HG02973 (cell line): ENCODE results near the gene OR56B1.
A peak's percentile ranks its signal among the peaks of the same experiment; 100 is the strongest.
"Not testable (repeated sequence)": the region's sequence is repeated elsewhere in the genome, so short reads cannot be mapped to it uniquely, and the experiment has no call there.

Source experiments
- ATAC-seq: cut with Tn5 transposase; IDR thresholded peaks from one replicate; pipeline ENCODE4 v1.9.1; 2021; ENCODE audit warnings: moderate library complexity; ENCODE audit not compliant: unreplicated experiment

The OR56B1 gene, protein sequence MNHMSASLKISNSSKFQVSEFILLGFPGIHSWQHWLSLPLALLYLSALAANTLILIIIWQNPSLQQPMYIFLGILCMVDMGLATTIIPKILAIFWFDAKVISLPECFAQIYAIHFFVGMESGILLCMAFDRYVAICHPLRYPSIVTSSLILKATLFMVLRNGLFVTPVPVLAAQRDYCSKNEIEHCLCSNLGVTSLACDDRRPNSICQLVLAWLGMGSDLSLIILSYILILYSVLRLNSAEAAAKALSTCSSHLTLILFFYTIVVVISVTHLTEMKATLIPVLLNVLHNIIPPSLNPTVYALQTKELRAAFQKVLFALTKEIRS

GRCh38 chr11:5736396-5736795, at the start of gene OR56B1:
Gene OR56B1 (plus strand): TSS chr11:5736448. CDS start chr11:5736517, 69 bp downstream.
- ATAC-seq: no peak

DNA sequence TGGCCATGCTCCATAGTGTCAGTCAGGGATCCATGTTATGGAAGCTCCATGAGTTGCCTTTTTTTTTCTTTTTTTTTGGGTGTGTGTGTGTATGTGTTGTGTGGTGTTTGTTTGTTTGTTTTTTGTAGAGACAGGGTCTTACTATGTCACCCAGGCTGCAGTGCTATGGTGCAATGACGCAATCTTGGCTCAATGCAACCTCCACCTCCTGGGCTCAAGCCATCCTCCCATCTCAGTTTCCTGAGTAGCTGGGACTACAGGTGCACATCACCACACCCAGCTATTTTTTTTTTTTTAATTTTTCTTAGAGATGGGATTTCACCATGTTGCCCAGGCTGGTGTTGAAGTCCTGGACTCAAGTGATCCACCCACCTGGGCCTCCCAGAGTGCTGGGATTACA, 47.8 kb upstream of the OR56B1 start:
- ATAC-seq: no peak

DNA sequence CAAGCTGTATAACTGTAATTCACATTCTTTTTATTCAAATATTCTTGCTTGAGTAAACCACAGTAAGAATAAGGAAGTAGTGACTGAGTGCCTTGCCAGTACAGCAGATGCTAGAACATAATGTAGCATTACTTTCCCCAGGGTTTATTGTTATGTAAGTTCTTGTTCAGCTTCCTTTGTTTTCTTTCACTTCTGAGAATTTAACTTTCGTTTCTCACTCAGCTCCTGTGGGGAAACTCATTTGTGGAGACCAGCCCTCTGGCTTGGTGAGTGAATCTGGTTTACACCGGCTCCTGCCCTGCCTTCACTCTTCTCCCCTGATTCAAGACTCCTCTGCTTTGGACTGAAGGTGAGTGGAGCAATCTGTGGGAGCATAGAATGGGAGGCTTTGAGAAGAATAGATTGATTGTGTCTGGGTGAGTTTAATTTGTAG, 46.7 kb upstream of the OR56B1 start, which contains the start of gene TRIM22:
TSS of gene TRIM22 (plus strand) at position 240 of the 433 bp plus-strand sequence. CDS start 6,443 bp downstream, outside the sequence.
- peak; percentile 77 for ATAC-seq

DNA sequence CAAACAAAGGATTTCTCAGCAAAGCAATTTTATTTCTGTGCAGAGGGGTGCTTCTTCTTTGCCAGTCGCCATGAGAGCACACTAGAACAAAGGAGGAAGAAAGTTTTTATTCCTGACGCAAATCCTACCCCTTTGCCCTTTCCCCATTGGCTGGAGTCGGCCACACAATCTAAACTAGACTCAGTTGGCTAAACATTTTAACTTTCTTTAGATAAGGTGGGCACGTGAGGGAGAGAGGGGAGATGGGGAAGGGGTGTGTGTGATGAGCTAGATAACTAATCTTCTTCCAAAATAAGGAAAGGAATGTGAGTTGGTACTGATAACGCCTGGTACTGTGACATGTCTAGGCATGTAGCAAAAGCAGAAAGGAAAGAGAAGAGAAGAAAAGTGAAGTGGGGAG, 46.0 kb upstream of the OR56B1 start:
- ATAC-seq: no peak

- no peak for ATAC-seq
Measured at GRCh38 chr11:5690736-5691135, 45.5 kb upstream of the OR56B1 start.

DNA sequence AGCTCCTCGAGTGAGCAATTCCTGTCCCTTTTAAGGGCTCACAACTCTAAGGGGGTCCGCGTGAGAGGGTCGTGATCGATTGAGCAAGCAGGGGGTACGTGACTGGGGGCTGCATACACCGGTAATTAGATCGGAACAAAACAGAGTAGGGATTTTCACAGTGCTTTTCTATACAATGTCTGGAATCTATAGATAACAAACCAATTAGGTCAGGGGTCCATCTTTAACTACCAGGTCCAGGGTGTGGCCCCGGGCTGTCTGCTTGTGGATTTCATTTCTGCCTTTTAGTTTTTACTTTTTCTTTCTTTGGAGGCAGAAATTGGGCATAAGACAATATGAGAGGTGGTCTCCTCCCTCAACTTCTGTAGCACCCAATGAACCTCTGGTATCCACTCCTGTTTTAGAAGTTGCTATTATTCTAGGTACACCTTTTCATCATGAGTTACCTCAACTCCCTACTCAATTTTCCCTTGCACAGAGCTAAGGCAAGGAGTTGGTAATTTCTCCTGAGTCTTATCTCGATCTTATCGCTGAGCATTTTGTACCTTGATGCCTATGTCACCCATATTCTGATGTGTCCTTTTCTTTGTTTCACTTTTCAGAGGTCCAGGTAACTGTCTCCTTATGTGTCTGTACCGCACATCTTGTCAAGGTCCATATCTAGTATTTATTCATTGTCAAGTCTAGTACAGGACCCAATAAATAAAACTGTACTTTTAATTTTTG, 44.8 kb upstream of the OR56B1 start:
- ATAC-seq: not testable (repeated sequence)

DNA sequence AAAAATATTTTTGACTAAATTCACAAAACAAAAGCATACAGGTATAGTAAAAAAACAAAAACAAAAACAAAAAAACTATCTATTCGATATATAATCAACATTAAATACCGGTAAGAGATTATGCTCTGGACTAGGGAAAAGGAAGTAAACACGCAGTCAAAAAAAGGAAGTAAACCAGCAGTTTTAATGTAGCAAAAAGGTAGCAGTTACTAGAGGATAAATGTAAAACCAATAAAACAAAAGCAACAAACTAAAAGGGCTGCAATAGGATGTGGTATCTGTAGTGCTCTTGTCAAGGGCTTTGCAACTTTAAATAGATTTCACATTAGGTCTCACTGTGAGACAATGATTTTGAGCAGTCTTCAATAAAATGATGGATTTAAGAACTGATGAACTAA, 44.3 kb upstream of the OR56B1 start:
- no peak for ATAC-seq

DNA sequence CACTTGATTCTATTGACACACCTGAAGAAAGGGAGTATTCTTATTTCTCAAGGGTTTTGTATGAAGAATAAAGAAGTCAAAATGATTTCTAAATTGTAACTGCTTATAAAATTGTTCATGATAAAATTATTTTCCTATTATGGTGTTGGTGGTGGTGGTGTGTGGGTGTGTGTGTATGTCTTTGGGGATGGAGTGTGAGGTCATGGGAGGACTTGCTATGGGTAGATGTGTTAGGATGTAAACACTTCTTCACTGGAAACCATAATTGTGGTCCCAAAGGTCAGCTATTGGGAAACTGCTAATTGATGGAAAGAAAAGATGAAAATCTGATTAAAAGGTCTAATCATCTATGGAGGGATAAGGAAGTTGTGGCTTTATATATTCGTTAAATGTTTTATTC, 41.6 kb upstream of the OR56B1 start:
- ATAC-seq: no peak

DNA sequence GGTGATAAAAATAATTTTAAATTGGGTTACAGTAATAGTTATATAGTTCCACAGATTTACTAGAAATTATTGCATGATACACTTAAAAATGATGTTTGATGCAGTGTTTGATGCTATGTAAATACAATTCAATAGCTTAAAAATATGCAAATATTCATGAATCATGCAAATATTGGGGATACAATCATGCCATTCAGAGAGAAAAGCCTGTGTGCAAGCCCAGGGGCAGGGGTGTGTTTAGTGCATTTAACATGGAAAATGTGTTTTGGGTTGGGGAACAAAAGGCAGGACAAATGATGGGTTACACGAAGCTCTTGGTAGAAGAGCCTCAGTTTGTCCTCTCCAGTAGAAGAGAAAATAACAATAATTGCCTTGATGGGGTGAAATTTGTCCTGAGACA, 40.7 kb upstream of the OR56B1 start:
- no peak for ATAC-seq

DNA sequence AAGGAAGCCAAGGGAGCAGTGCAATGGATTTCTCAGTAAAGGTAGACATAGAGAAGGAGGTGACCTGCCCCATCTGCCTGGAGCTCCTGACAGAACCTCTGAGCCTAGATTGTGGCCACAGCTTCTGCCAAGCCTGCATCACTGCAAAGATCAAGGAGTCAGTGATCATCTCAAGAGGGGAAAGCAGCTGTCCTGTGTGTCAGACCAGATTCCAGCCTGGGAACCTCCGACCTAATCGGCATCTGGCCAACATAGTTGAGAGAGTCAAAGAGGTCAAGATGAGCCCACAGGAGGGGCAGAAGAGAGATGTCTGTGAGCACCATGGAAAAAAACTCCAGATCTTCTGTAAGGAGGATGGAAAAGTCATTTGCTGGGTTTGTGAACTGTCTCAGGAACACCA, 40.0 kb upstream of the OR56B1 start:
- no peak for ATAC-seq

DNA sequence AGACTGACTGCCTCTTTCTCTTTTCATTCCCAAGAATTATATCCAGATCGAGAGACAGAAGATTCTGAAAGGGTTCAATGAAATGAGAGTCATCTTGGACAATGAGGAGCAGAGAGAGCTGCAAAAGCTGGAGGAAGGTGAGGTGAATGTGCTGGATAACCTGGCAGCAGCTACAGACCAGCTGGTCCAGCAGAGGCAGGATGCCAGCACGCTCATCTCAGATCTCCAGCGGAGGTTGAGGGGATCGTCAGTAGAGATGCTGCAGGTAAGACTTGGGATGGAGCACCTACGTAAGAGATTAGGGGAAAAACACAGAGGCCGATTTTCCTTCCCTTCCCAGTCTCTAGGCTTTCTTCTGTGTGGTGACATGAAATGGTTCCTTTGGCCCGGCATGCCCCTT, 38.0 kb upstream of the OR56B1 start:
- no peak for ATAC-seq

DNA sequence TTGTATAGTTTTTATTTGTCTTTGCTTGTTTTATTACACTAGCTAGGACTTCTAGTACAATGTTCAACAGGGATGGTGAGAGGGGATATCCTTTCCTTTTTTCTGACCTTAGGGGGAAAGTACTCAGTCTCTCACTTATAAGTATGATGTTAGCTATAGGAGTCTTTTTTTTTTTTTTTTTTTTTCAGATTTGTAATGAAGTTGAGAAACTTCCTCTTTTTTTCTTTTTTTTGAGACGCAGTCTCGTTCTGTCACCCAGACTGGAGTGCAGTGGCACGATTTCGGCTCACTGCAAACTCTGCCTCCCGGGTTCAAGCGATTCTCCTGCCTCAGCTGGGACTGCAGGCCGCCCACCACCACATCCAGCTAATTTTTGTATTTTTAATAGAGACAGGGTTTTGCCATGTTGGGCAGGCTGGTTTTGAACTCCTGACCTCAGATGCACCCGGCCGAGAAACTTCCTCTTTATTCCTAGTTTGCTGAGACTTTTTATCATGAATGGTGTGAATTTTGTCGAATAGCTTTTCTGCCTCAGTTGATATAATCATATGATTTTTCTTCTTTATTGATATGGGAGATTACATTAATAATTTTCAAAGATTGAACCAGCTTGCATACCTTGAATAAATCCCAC, 35.7 kb upstream of the OR56B1 start:
- ATAC-seq: no peak

- no peak for ATAC-seq
Measured at GRCh38 chr11:5701055-5701577, 35.1 kb upstream of the OR56B1 start.

DNA sequence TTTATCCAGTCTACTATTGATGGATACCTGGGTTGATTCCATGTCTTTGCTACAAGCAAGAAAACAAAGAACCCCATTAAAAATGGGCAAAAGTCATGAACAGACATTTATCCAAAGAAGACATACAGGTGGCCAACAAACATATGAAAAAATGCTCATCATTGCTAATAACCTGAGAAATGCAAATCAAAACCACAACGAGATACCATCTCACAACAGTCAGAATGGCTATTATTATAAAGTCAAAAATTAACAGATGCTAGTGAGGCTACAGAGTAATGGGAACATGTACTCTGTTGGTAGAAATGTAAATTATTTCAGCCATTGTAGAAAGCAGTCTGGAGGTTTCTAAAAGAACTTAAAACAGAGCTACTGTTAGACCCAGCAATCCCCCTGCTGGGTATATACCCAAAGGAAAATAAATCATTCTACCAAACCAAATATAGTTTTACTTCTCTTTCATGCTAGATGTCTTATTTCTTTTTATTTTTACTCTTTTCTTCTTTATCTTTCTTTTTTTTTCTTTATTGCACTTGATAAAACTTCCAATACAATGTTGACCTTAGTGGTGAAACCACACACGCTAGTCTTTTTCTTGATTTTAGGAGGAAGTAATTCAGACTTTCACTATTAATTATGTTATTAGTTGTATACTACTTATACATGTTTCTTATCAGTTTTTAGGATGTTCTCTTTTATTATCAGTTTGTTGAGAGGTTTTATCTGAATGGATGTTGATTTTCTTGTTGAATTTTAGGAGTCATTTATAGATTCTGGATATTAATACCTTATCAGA, 32.3 kb upstream of the OR56B1 start:
- ATAC-seq: peak; percentile 71

DNA sequence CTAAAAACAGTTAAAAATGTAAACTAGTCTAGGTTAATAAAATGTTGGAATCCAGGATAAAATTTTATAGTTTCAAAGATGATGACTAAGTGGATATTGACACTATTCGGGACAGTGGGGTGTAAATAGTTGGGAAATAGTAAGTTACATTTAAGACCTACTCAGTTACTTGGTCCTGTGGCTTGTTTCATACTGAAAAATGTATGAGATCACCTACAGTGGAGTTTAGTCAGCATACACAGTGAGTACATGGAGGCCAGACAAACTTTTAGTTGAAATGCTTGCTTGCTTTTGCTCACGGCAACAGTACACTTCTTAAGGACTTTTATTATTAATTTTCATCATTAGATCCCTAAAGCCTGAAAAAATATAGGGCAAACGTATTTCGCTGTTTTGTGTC, 30.6 kb upstream of the OR56B1 start:
- ATAC-seq: no peak

GRCh38 chr11:5712507-5712906, 23.7 kb upstream of the OR56B1 start:
- ATAC-seq: no peak

GRCh38 chr11:5713695-5714094, 22.6 kb upstream of the OR56B1 start:
- no peak for ATAC-seq

DNA sequence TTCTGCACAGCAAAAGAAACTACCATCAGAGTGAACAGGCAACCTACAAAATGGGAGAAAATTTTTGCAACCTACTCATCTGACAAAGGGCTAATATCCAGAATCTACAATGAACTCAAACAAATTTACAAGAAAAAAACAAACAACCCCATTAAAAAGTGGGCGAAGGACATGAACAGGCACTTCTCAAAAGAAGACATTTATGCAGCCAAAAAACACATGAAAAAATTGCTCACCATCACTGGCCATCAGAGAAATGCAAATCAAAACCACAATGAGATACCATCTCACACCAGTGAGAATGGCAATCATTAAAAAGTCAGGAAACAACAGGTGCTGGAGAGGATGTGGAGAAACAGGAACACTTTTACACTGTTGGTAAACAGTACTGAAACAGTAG, 19.7 kb upstream of the OR56B1 start:
- ATAC-seq: not testable (repeated sequence)

GRCh38 chr11:5719703-5720495, 16.3 kb upstream of the OR56B1 start:
- ATAC-seq: no peak

GRCh38 chr11:5722622-5723021, 13.6 kb upstream of the OR56B1 start:
- no peak for ATAC-seq
